Vagina (tissue), 2 donors: Measurements from ENCODE around the gene DMAC2.
"Not testable (repeated sequence)": the region's sequence is repeated elsewhere in the genome, so short reads cannot be mapped to it uniquely, and the experiment has no call there.

Experiments
- CTCF ChIP-seq, 3 experiments: fragments of 450-650 bp in 2 of 3; fragments of 200-600 bp in 1 of 3; sonication (generic) in 1 of 3; IDR thresholded peaks; one replicate each; pipeline ENCODE4 v1.5.1; 2017 to 2019; ENCODE audit warnings: antibody characterized with exemption in 3 of 3, mild to moderate bottlenecking in 2 of 3, moderate library complexity in 2 of 3
- POLR2AphosphoS5 ChIP-seq, 2 donors: sonication (generic); formaldehyde crosslinking; IDR thresholded peaks; one replicate each; pipeline ENCODE4 v1.9.0; 2017; ENCODE audit warnings: antibody characterized with exemption in 2 of 2, mild to moderate bottlenecking in 2 of 2, low read depth in 1 of 2; ENCODE audit not compliant: insufficient read depth in 1 of 2

- not testable (repeated sequence) for TF ChIP-seq CTCF (IDR thresholded peaks at IDR 0.05); POLR2AphosphoS5 (IDR thresholded peaks at IDR 0.05; ENCODE audit: insufficient read depth in 1 of 2, low read depth in 1 of 2)
Observed at GRCh38 chr19:41435376-41435775, 4.3 kb downstream of the DMAC2 start.
